HG03378 (cell line): ENCODE data around the gene PRSS48.
"Not testable (repeated sequence)": the region's sequence is repeated elsewhere in the genome, so short reads cannot be mapped to it uniquely, and the experiment has no call there.

ENCODE experiments used
- ATAC-seq: cut with Tn5 transposase; IDR thresholded peaks from one replicate; pipeline ENCODE4 v1.9.1; 2021; ENCODE audit warnings: mild to moderate bottlenecking, moderate library complexity; ENCODE audit not compliant: unreplicated experiment

Gene PRSS48

GRCh38 chr4:151276787-151277562 lies at the start of gene PRSS48:
TSS of gene PRSS48 (plus strand) at chr4:151277161. CDS start at chr4:151277173, 12 bp downstream.
- ATAC-seq = no peak

- no peak for ATAC-seq
These were observed 49.8 kb upstream of the PRSS48 start for GRCh38 chr4:151227172-151227571.

GRCh38 chr4:151227731-151228130 lies 49.2 kb upstream of the PRSS48 start:
- no peak for ATAC-seq

GRCh38 chr4:151228189-151229119 lies 48.5 kb upstream of the PRSS48 start:
- ATAC-seq = no peak

GRCh38 chr4:151231915-151232595 lies 44.9 kb upstream of the PRSS48 start:
- ATAC-seq = no peak

- no peak for ATAC-seq
These were observed 43.4 kb upstream of the PRSS48 start for GRCh38 chr4:151233600-151233999.

- ATAC-seq = not testable (repeated sequence)
These were observed 41.6 kb upstream of the PRSS48 start for GRCh38 chr4:151235373-151235772.

GRCh38 chr4:151236036-151236435 lies 40.9 kb upstream of the PRSS48 start:
- no peak for ATAC-seq

- ATAC-seq = no peak
These were observed 38.5 kb upstream of the PRSS48 start for GRCh38 chr4:151238477-151238876.

GRCh38 chr4:151239608-151240007 lies 37.4 kb upstream of the PRSS48 start:
- no peak for ATAC-seq

GRCh38 chr4:151242305-151242704 lies 34.7 kb upstream of the PRSS48 start:
- ATAC-seq = no peak

- ATAC-seq = no peak
These were observed 30.2 kb upstream of the PRSS48 start for GRCh38 chr4:151246742-151247141.

GRCh38 chr4:151247395-151247794 lies 29.6 kb upstream of the PRSS48 start:
- ATAC-seq = no peak

- ATAC-seq = no peak
These were observed 28.4 kb upstream of the PRSS48 start for GRCh38 chr4:151248519-151248918.

- ATAC-seq = no peak
These were observed 26.3 kb upstream of the PRSS48 start for GRCh38 chr4:151250706-151251105.

GRCh38 chr4:151251603-151252304 lies 25.2 kb upstream of the PRSS48 start:
- ATAC-seq = no peak

GRCh38 chr4:151255226-151255625 lies 21.7 kb upstream of the PRSS48 start:
- ATAC-seq = not testable (repeated sequence)

GRCh38 chr4:151255680-151256079 lies 21.3 kb upstream of the PRSS48 start:
- not testable (repeated sequence) for ATAC-seq

GRCh38 chr4:151256134-151256533 lies 20.8 kb upstream of the PRSS48 start:
- ATAC-seq = no peak

GRCh38 chr4:151257704-151258103 lies 19.3 kb upstream of the PRSS48 start:
- ATAC-seq = no peak

GRCh38 chr4:151259752-151260151 lies 17.2 kb upstream of the PRSS48 start:
- ATAC-seq = no peak
